HL-60 (cell line): Measurements from ENCODE around the gene NKX6-1.

ENCODE experiments used
- DNase-seq, 2 experiments: peaks; one replicate each; pipeline ENCODE4 v3.0.0-alpha.2; 2010 to 2020; ENCODE audit warnings: low read depth in 1 of 2, low spot score in 1 of 2
- H3K27ac ChIP-seq: fragments of 250-450 bp; sonication (Bioruptor Pico); replicated peaks from 2 replicates; pipeline ENCODE4 v1.5.1; 2020; ENCODE audit warnings: mild to moderate bottlenecking, moderate library complexity
- H3K27me3 ChIP-seq: fragments of 250-450 bp; sonication (Bioruptor Pico); 2 replicates; pipeline ENCODE4 v1.5.1; 2021; ENCODE audit warnings: mild to moderate bottlenecking, moderate library complexity; ENCODE audit not compliant: insufficient read depth, poor library complexity, severe bottlenecking
- H3K4me3 ChIP-seq: replicated peaks from 2 replicates; pipeline ENCODE4 v1.5.1; 2011; ENCODE audit warnings: mild to moderate bottlenecking, control low read depth, low read length; ENCODE audit not compliant: insufficient read depth
- GABPA ChIP-seq: IDR thresholded peaks from 2 replicates; pipeline ENCODE4 v1.6.1; 2012; ENCODE audit warnings: low read depth
- POLR2AphosphoS5 ChIP-seq: IDR thresholded peaks from 2 replicates; pipeline ENCODE4 v1.6.1; 2012; ENCODE audit warnings: low read depth
- SPI1 ChIP-seq: IDR thresholded peaks from 2 replicates; pipeline ENCODE4 v1.6.1; 2012; ENCODE audit warnings: low read depth, mild to moderate bottlenecking, borderline replicate concordance
- TF ChIP-seq, protein P1 (sequence below): IDR thresholded peaks from one replicate; pipeline ENCODE4 v1.5.1; 2011; ENCODE audit warnings: low read length, control low read depth, inconsistent platforms; ENCODE audit not compliant: insufficient read depth
- TF ChIP-seq, protein P2 (sequence below): IDR thresholded peaks from 2 replicates; pipeline ENCODE4 v1.6.1; 2012; ENCODE audit warnings: low read depth; ENCODE audit not compliant: insufficient replicate concordance

Gene NKX6-1

DNA sequence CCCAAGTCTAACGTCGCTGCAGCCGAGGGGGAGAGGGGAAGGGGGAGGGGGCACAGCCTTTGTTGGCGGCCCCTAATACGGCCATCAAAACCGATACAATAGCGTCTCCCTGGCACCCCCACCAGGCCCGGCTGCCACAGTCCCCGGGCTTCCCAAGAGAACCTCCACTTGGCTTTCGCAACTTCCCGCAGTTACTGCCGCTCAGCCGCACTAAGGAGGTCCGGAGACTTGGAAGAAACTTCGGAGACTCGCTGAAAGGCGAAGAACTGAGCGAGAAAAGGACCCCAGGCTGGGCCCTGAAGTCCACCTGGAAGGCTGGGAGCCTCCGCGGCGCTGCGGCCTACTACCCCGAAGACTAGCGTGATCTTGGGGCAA lies 2.8 kb downstream of the NKX6-1 start:
- TF ChIP-seq, protein P1, sequence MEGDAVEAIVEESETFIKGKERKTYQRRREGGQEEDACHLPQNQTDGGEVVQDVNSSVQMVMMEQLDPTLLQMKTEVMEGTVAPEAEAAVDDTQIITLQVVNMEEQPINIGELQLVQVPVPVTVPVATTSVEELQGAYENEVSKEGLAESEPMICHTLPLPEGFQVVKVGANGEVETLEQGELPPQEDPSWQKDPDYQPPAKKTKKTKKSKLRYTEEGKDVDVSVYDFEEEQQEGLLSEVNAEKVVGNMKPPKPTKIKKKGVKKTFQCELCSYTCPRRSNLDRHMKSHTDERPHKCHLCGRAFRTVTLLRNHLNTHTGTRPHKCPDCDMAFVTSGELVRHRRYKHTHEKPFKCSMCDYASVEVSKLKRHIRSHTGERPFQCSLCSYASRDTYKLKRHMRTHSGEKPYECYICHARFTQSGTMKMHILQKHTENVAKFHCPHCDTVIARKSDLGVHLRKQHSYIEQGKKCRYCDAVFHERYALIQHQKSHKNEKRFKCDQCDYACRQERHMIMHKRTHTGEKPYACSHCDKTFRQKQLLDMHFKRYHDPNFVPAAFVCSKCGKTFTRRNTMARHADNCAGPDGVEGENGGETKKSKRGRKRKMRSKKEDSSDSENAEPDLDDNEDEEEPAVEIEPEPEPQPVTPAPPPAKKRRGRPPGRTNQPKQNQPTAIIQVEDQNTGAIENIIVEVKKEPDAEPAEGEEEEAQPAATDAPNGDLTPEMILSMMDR: no peak
- TF ChIP-seq POLR2AphosphoS5 (no peak), GABPA (no peak), SPI1 (no peak)
- TF ChIP-seq, protein P2, sequence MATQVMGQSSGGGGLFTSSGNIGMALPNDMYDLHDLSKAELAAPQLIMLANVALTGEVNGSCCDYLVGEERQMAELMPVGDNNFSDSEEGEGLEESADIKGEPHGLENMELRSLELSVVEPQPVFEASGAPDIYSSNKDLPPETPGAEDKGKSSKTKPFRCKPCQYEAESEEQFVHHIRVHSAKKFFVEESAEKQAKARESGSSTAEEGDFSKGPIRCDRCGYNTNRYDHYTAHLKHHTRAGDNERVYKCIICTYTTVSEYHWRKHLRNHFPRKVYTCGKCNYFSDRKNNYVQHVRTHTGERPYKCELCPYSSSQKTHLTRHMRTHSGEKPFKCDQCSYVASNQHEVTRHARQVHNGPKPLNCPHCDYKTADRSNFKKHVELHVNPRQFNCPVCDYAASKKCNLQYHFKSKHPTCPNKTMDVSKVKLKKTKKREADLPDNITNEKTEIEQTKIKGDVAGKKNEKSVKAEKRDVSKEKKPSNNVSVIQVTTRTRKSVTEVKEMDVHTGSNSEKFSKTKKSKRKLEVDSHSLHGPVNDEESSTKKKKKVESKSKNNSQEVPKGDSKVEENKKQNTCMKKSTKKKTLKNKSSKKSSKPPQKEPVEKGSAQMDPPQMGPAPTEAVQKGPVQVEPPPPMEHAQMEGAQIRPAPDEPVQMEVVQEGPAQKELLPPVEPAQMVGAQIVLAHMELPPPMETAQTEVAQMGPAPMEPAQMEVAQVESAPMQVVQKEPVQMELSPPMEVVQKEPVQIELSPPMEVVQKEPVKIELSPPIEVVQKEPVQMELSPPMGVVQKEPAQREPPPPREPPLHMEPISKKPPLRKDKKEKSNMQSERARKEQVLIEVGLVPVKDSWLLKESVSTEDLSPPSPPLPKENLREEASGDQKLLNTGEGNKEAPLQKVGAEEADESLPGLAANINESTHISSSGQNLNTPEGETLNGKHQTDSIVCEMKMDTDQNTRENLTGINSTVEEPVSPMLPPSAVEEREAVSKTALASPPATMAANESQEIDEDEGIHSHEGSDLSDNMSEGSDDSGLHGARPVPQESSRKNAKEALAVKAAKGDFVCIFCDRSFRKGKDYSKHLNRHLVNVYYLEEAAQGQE: no peak
- H3K27me3 ChIP-seq: peaks cover 87% of the 10 kb centered on the region
- H3K27ac ChIP-seq: no peak overlapping the region
- no peak overlapping the region for H3K4me3 ChIP-seq
- no peak for DNase-seq

DNA sequence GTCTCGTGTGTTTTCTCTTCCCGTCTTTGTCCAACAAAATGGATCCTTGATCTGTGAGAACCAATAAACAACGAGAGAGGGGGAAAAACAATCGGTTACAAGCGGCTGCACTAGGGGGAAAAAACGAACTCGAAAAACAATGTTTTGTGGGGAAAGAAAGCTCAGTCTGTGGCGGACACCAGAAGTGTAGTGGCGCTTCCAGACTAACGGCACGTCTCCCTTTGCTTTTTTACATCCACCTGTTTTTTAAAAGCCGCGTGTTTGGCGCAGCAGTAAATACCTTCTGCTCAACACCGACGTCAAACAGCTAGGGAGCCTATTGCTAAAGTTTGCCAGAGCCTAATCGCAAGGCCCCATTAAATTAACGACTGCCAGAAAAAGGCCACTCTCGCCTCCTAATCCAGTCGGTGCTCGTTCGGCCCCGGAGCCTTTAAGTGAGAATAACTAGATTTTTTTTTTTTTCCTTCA lies 3.3 kb downstream of the NKX6-1 start:
- TF ChIP-seq SPI1 (no peak), POLR2AphosphoS5 (no peak), GABPA (no peak)
- TF ChIP-seq, protein P2: no peak
- TF ChIP-seq, protein P1: no peak
- no peak for DNase-seq
- no peak overlapping the region for H3K4me3 ChIP-seq
- H3K27me3 ChIP-seq: peaks cover 87% of the 10 kb centered on the region
- no peak overlapping the region for H3K27ac ChIP-seq

DNA sequence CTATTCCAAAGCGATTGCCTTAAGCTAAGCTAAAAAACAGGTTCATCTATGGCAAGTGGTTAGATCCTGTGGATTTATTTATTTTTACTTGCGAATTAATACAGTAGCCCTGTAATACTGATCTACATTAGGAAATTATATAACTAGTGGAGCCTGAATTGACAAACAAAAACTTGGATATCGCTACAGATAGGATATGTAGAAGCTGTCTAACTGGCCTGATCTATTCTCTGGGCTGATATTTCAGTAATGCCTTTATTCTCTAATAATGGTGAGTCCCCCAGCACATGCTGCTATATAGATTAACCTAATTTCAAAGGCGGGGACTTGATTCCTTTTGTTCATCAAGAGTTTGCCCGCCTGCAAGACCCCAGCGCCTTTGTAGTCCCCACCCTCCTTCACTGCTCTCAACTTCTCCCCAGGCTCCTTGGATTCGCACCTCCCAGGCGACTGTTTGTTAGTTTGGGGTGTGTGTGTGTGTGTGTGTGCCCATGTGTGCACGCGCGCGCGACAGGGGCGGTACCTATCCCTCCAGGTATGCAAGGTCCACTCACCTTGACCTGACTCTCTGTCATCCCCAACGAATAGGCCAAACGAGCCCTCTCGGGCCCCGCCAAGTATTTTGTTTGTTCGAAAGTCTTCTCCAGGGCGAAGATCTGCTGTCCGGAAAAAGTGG lies 3.8 kb downstream of the NKX6-1 start:
- no peak for TF ChIP-seq GABPA
- no peak for TF ChIP-seq SPI1
- no peak for DNase-seq
- Histone ChIP-seq H3K27me3 (peaks cover 82% of the 10 kb centered on the region), H3K27ac (no peak overlapping the region), H3K4me3 (no peak overlapping the region)

DNA sequence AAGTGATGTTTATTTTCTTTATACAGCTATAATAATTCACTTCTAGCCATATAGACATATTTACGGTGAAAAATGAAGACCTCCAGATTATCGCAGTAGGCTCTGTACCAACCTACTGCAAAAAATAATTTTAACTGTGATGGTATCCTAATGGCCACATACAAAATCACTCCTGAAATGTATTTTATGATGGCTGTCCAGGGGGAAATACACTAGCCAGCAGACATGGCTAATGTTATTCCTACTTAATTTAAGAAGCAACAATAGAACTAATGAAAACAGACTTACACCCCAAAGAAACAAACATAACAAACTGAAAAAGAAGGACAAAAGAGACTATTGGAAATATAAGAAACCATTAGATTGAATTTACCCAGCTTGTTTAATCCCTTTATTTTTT lies 4.6 kb downstream of the NKX6-1 start:
- H3K27ac ChIP-seq: no peak overlapping the region
- peaks cover 80% of the 10 kb centered on the region for H3K27me3 ChIP-seq
- H3K4me3 ChIP-seq: no peak overlapping the region
- no peak for DNase-seq
- no peak for TF ChIP-seq SPI1
- TF ChIP-seq, protein P1: no peak
- no peak for TF ChIP-seq POLR2AphosphoS5
- no peak for TF ChIP-seq GABPA
- TF ChIP-seq, protein P2: no peak
